Measurements from ENCODE around the gene TBCCD1.
"Not testable (repeated sequence)": the region's sequence is repeated elsewhere in the genome, so short reads cannot be mapped to it uniquely, and the experiment has no call there.

Gene TBCCD1

GRCh38 chr3:186583831-186584230, 16.7 kb upstream of the TBCCD1 start:
- Mint-ChIP-seq H3K9me3 (no peaks in the 10 kb centered on the region), H3K27ac (peak overlapping the region; percentile 18), H3K4me3 (no peak overlapping the region), H3K36me3 (peaks cover 77% of the 10 kb centered on the region), H3K4me1 (no peaks in the 10 kb centered on the region)
- ATAC-seq, result peak; percentile 74
- DNase-seq (ENCODE audit: low spot score in 2 of 2), result peak in 1 of 2 donors; percentile 44

GRCh38 chr3:186582541-186582940, 15.4 kb upstream of the TBCCD1 start:
- Mint-ChIP-seq H3K4me1 (peaks cover 5% of the 10 kb centered on the region), H3K27ac (no peak overlapping the region), H3K36me3 (peaks cover 90% of the 10 kb centered on the region), H3K9me3 (no peaks in the 10 kb centered on the region), H3K4me3 (no peak overlapping the region)
- DNase-seq (ENCODE audit: low spot score in 2 of 2) (peak in 1 of 2 donors; percentile 30), ATAC-seq (no peak)

DNA sequence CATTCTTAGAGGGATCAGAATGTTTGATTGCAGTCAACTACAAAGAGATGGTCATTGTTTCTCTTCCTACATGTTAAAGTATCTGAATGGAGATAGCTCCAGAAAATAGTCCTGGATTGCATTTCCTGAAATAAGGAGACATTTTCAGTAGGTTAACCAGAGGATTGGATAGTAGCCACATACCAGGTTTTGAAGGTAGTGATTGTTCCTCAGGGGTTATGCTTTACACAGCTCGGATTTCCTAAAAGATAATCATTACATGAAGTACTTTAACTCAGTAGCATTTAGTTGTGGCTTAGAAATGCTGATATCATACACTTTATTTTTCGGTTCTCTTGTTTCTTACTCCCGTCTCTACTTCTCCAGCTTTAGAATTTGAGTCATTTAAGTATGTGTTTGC, 13.6 kb upstream of the TBCCD1 start:
- Mint-ChIP-seq H3K4me3 (no peak overlapping the region), H3K27ac (no peak overlapping the region), H3K4me1 (peaks cover 5% of the 10 kb centered on the region), H3K36me3 (peaks cover 98% of the 10 kb centered on the region), H3K9me3 (no peaks in the 10 kb centered on the region)
- no peak for DNase-seq (ENCODE audit: low spot score in 2 of 2)
- ATAC-seq, result no peak

GRCh38 chr3:186577521-186577920, 10.4 kb upstream of the TBCCD1 start:
- peaks cover 98% of the 10 kb centered on the region for H3K36me3 Mint-ChIP-seq
- H3K9me3 Mint-ChIP-seq, result no peaks in the 10 kb centered on the region

DNA sequence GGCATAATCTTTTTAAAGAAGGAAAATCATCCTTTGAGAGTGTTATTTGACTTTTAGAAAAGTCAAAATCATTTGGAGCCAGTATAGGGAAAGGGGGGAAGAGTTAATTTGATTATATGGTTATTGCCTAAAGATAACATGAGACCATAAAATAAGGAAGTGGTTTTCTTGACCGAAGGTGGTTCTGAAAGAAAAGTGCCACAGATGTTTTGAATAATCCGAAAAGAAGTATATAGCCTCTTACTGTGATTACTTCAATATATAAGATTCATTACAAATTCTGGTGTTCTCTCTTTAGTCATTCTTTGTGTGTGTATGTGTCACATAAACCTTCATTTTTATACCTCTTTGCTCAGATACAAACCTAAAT, 4.5 kb upstream of the TBCCD1 start:
- Mint-ChIP-seq H3K27ac (peak overlapping the region; percentile 98), H3K4me3 (peak overlapping the region; percentile 93), H3K36me3 (peaks cover 75% of the 10 kb centered on the region), H3K9me3 (no peaks in the 10 kb centered on the region), H3K4me1 (peaks cover 30% of the 10 kb centered on the region)
- ATAC-seq, result no peak
- DNase-seq (ENCODE audit: low spot score in 2 of 2), result no peak

More at GRCh38 chr3:186577521-186577920, 10.4 kb upstream of the TBCCD1 start:
- Mint-ChIP-seq H3K4me3 (no peak overlapping the region), H3K27ac (no peak overlapping the region), H3K4me1 (peaks cover 5% of the 10 kb centered on the region)
- DNase-seq (ENCODE audit: low spot score in 2 of 2) (no peak), ATAC-seq (no peak)

- no peak for ATAC-seq
- peak overlapping the region; percentile 93 for H3K4me3 Mint-ChIP-seq
- peaks cover 35% of the 10 kb centered on the region for H3K4me1 Mint-ChIP-seq
- no peaks in the 10 kb centered on the region for H3K9me3 Mint-ChIP-seq
- no peak for DNase-seq (ENCODE audit: low spot score in 2 of 2)
- peaks cover 70% of the 10 kb centered on the region for H3K36me3 Mint-ChIP-seq
- peak overlapping the region; percentile 98 for H3K27ac Mint-ChIP-seq
Measured at GRCh38 chr3:186570941-186571643, 4.0 kb upstream of the TBCCD1 start.

DNA sequence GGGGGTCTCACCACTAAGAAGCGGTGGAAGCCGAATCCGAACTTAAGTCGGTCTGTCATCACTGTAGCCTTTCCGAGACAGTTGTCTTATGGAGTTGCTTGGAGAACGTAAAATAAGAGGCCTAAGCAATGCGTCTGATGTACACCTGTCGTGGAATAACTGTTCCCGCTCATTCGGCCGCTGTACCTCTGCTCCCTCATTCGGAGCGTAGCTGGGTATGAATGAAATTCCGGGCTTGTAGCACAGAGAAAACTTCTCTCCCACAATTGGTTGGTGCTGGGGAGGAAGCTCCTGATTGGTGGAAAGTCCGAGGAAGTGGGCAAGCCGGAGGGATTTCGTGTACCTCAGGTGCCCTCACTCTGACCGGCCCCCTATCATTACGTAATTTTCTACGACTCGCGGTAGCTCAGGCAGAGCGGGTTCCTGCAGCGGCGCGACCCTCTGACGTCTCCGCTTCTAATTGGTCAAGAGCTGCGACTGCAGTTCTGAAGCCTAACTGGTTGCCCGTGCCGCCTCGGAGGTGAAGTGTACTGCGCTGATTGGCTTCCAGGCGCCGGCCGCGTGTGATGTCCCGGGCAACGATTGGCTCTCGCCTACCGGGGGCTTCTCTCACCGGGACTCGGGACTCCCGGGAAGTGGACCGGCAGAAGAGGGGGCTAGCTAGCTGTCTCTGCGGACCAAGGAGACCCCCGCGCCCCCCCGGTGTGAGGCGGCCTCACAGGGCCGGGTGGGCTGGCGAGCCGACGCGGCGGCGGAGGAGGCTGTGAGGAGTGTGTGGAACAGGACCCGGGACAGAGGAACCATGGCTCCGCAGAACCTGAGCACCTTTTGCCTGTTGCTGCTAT, 3.2 kb upstream of the TBCCD1 start, which contains the start of gene DNAJB11:
TSS of gene DNAJB11 (plus strand) at position 625 of the 845 bp plus-strand sequence. CDS start at position 803, 178 bp downstream.
- peaks cover 35% of the 10 kb centered on the region for H3K4me1 Mint-ChIP-seq
- peak; percentile 94 for ATAC-seq
- peak within 1 kb of the TSS; percentile 93 for H3K4me3 Mint-ChIP-seq
- DNase-seq (ENCODE audit: low spot score in 2 of 2), result peak; percentile 91 to 97
- no peaks in the 10 kb centered on the region for H3K9me3 Mint-ChIP-seq
- peak within 1 kb of the TSS; percentile 98 for H3K27ac Mint-ChIP-seq
- H3K36me3 Mint-ChIP-seq, result peaks cover 62% of the 10 kb centered on the region

DNA sequence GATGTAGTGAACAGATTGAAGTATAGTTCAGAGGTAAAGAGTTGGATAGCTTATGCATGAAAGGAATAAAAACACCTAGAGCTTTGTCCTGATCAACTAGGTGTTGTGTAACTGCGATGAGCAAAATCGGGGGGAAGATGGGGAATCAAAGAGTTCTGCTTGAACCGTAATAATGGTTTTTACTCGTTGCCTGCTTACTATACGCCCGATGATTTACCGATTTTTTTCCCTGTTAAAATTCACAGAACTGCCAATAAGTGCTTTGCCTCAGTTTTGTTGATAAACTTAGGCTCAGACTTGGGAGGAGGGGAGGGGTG, 2.6 kb upstream of the TBCCD1 start:
- Mint-ChIP-seq H3K9me3 (no peaks in the 10 kb centered on the region), H3K36me3 (peaks cover 56% of the 10 kb centered on the region), H3K4me1 (peaks cover 35% of the 10 kb centered on the region), H3K27ac (peak overlapping the region; percentile 98), H3K4me3 (peak overlapping the region; percentile 93)
- DNase-seq (ENCODE audit: low spot score in 2 of 2), result no peak
- ATAC-seq, result no peak

DNA sequence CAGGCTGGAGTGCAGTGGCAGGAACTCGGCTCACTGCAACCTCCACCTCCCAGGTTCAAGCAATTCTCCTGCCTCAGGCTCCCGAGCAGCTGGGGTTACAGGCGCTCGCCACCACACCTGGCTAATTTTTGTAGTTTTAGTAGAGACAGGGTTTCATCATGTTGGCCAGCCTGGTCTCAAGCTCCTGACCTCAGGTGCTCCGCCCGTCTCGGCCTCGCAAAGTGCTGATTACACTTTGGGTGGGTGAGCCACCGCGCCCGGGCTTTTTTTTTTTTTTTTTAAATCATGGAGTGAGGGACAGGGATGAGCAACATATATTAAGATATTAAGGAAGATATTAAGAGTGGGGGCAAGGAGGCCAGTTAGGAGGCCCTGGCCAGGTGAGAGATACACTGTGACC, 2.2 kb upstream of the TBCCD1 start:
- Mint-ChIP-seq H3K27ac (peak overlapping the region; percentile 98), H3K36me3 (peaks cover 54% of the 10 kb centered on the region), H3K4me1 (peaks cover 39% of the 10 kb centered on the region), H3K4me3 (peak overlapping the region; percentile 93)
- ATAC-seq; H3K9me3 Mint-ChIP-seq; DNase-seq (ENCODE audit: low spot score in 2 of 2): not testable (repeated sequence)

GRCh38 chr3:186566772-186567071, 417 bp downstream of the TBCCD1 start:
- ATAC-seq (no peak), DNase-seq (ENCODE audit: low spot score in 2 of 2) (no peak)
- Mint-ChIP-seq H3K36me3 (peaks cover 54% of the 10 kb centered on the region), H3K4me1 (peaks cover 55% of the 10 kb centered on the region), H3K27ac (peak overlapping the region; percentile 94), H3K4me3 (peak overlapping the region; percentile 93), H3K9me3 (no peaks in the 10 kb centered on the region)

DNA sequence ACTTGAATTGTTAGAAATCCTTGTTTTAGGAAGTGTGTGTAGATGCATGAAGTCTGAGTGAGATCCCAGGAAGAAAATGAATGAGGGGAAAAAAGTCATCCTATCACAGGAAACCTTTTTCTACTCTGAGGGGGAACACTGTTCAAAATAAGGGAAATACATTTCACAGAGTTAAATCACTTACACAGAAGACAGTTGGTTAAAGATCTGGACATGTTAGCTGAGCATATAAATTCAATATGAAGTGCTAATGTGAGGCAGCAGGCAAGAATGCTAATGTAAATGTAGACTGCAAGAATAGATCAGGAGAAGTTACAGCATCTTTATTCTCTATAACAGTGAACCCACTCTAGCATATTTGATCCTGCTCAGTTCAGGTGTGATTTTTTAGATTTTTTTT, 2.6 kb downstream of the TBCCD1 start:
- DNase-seq (ENCODE audit: low spot score in 2 of 2) (no peak), ATAC-seq (no peak)
- Mint-ChIP-seq H3K36me3 (peaks cover 53% of the 10 kb centered on the region), H3K9me3 (no peaks in the 10 kb centered on the region), H3K4me3 (no peak overlapping the region), H3K27ac (peak overlapping the region; percentile 37), H3K4me1 (peaks cover 62% of the 10 kb centered on the region)

GRCh38 chr3:186552408-186553031, 14.6 kb downstream of the TBCCD1 start:
- no peak for DNase-seq (ENCODE audit: low spot score in 2 of 2)
- no peak overlapping the region for H3K4me3 Mint-ChIP-seq
- peaks cover 93% of the 10 kb centered on the region for H3K36me3 Mint-ChIP-seq
- ATAC-seq, result no peak
- no peaks in the 10 kb centered on the region for H3K4me1 Mint-ChIP-seq
- no peak overlapping the region for H3K27ac Mint-ChIP-seq
- no peaks in the 10 kb centered on the region for H3K9me3 Mint-ChIP-seq

GRCh38 chr3:186551387-186551786, 15.8 kb downstream of the TBCCD1 start:
- DNase-seq (ENCODE audit: low spot score in 2 of 2), result no peak
- Mint-ChIP-seq H3K9me3 (no peaks in the 10 kb centered on the region), H3K4me3 (no peak overlapping the region), H3K27ac (no peak overlapping the region), H3K36me3 (peaks cover 93% of the 10 kb centered on the region), H3K4me1 (no peaks in the 10 kb centered on the region)
- ATAC-seq, result no peak

- no peak for ATAC-seq
- H3K36me3 Mint-ChIP-seq, result peaks cover 93% of the 10 kb centered on the region
Measured at GRCh38 chr3:186549497-186549896, 17.6 kb downstream of the TBCCD1 start.

GRCh38 chr3:186544281-186544680, 22.9 kb downstream of the TBCCD1 start, which contains the start of gene CRYGS:
Gene CRYGS (minus strand): TSS chr3:186544380. CDS start chr3:186544326, 54 bp downstream.
- Mint-ChIP-seq H3K9me3 (no peaks in the 10 kb centered on the region), H3K36me3 (peaks cover 61% of the 10 kb centered on the region), H3K4me3 (no peak within 1 kb of the TSS), H3K4me1 (peaks cover 15% of the 10 kb centered on the region), H3K27ac (no peak within 1 kb of the TSS)
- no peak for ATAC-seq
- DNase-seq (ENCODE audit: low spot score in 2 of 2), result no peak

More at GRCh38 chr3:186549497-186549896, 17.6 kb downstream of the TBCCD1 start:
- no peak overlapping the region for H3K4me3 Mint-ChIP-seq
- H3K4me1 Mint-ChIP-seq, result no peaks in the 10 kb centered on the region
- H3K27ac Mint-ChIP-seq, result no peak overlapping the region
- DNase-seq (ENCODE audit: low spot score in 2 of 2), result no peak
- H3K9me3 Mint-ChIP-seq, result no peaks in the 10 kb centered on the region

All from stimulated activated effector memory CD8-positive, alpha-beta T cell treated with anti-CD3 and anti-CD28 coated beads, Interleukin-12 subunit alpha, Interleukin-12 subunit beta, amount 100 ng/mL, for 72 hours (primary cell).